Activated naive CD4-positive, alpha-beta T cell treated with anti-CD3 and anti-CD28 coated beads, Interleukin-2, amount 50 U/mL, for 24 hours (primary cell): ENCODE data around the gene STOX1.
"Not testable (repeated sequence)": the region's sequence is repeated elsewhere in the genome, so short reads cannot be mapped to it uniquely, and the experiment has no call there.

Experiments used
- H3K27ac Mint-ChIP-seq: one replicate; pipeline ENCODE4 v1.8.0; 2021; ENCODE audit warnings: mild to moderate bottlenecking, mixed read lengths
- H3K27me3 Mint-ChIP-seq: one replicate; pipeline ENCODE4 v1.8.0; 2021; ENCODE audit warnings: mixed read lengths
- H3K36me3 Mint-ChIP-seq: one replicate; pipeline ENCODE4 v1.8.0; 2021; ENCODE audit warnings: mixed read lengths
- H3K4me1 Mint-ChIP-seq: one replicate; pipeline ENCODE4 v1.8.0; 2021; ENCODE audit warnings: mixed read lengths
- H3K4me3 Mint-ChIP-seq: one replicate; pipeline ENCODE4 v1.8.0; 2021; ENCODE audit warnings: mild to moderate bottlenecking, mixed read lengths
- H3K9me3 Mint-ChIP-seq: one replicate; pipeline ENCODE4 v1.8.0; 2021; ENCODE audit warnings: mixed read lengths

STOX1 gene

GRCh38 chr10:68820359-68820758, 7.0 kb upstream of the STOX1 start:
- H3K4me3 Mint-ChIP-seq, H3K27ac Mint-ChIP-seq, H3K9me3 Mint-ChIP-seq, H3K36me3 Mint-ChIP-seq, H3K4me1 Mint-ChIP-seq, H3K27me3 Mint-ChIP-seq: not testable (repeated sequence)

DNA sequence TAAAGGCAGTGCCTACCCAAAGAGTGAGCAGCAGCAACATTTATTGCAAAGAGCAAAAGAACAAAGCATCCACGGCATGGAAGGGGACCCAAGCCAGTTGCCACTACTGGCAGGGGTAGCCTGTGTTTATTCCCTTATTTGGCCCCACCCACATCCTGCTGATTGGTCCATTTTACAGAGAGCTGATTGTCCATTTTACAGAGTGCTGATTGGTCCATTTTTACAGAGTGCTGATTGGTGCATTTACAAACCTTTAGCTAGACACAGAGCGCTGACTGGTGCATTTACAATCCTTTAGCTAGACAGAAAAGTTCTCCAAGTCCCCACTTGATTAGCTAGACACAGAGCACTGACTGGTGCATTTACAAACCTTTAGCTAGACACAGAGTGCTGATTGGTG, 4.7 kb upstream of the STOX1 start:
- H3K27me3 Mint-ChIP-seq, H3K36me3 Mint-ChIP-seq, H3K4me1 Mint-ChIP-seq, H3K4me3 Mint-ChIP-seq, H3K9me3 Mint-ChIP-seq, H3K27ac Mint-ChIP-seq: not testable (repeated sequence)

GRCh38 chr10:68827592-68827959, 245 bp downstream of the STOX1 start:
- not testable (repeated sequence) for H3K36me3 Mint-ChIP-seq, H3K27me3 Mint-ChIP-seq, H3K9me3 Mint-ChIP-seq, H3K4me3 Mint-ChIP-seq, H3K27ac Mint-ChIP-seq
- H3K4me1 Mint-ChIP-seq = peaks cover 20% of the 10 kb centered on the region

DNA sequence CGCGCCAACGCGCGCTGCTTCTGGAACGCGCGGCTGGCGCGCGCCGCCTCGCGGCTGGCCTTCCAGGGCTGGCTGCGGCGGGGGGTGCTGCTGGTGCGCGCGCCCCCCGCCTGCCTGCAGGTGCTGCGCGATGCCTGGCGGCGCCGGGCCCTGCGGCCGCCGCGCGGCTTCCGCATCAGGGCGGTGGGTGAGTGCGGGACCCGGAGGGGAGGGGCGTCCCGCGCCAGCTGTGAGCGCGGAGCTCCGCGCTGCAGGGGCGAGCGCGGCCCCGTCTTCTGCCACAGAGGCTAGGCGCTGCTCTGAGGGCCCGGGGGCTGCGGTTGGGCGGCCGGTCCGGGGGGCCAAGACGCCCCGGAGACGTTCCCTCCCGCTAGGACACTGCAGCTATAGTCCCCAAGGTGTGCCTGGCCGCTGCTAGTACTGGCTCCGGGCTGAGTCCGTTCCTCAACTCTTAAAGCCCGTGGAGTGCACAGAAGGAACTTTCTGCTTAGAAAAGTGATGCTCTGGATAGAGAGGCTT, 811 bp downstream of the STOX1 start:
- not testable (repeated sequence) for H3K27ac Mint-ChIP-seq, H3K9me3 Mint-ChIP-seq, H3K27me3 Mint-ChIP-seq, H3K36me3 Mint-ChIP-seq
- Mint-ChIP-seq H3K4me3 (peak overlapping the region; percentile 59), H3K4me1 (peaks cover 20% of the 10 kb centered on the region)

GRCh38 chr10:68828833-68829232, 1.5 kb downstream of the STOX1 start:
- Mint-ChIP-seq H3K27ac (no peak overlapping the region), H3K36me3 (no peaks in the 10 kb centered on the region), H3K4me3 (peak overlapping the region; percentile 59), H3K9me3 (no peaks in the 10 kb centered on the region), H3K4me1 (peaks cover 20% of the 10 kb centered on the region), H3K27me3 (no peaks in the 10 kb centered on the region)

DNA sequence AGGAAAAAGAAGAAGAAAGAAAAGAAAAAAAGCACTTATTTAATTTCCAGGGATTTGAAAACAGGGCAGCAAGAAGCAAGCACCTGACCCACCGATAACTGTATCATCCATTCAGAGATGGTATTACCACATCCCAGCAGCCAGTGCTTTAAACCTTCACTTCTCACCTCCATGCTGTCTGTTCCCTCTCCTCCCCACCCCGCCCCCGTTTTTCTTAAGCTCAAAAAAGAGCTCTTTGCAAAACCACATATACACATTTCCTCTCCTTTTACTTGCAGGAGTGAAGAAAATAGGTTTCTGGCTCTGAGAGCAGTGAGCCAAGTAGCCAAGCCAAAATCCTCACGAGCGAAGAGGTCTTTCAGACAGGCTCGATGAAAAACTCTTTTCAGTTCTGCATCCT, 2.2 kb downstream of the STOX1 start:
- no peaks in the 10 kb centered on the region for H3K36me3 Mint-ChIP-seq
- H3K27me3 Mint-ChIP-seq = no peaks in the 10 kb centered on the region
- H3K27ac Mint-ChIP-seq = no peak overlapping the region
- H3K4me1 Mint-ChIP-seq = peaks cover 20% of the 10 kb centered on the region
- H3K9me3 Mint-ChIP-seq = no peaks in the 10 kb centered on the region
- no peak overlapping the region for H3K4me3 Mint-ChIP-seq

DNA sequence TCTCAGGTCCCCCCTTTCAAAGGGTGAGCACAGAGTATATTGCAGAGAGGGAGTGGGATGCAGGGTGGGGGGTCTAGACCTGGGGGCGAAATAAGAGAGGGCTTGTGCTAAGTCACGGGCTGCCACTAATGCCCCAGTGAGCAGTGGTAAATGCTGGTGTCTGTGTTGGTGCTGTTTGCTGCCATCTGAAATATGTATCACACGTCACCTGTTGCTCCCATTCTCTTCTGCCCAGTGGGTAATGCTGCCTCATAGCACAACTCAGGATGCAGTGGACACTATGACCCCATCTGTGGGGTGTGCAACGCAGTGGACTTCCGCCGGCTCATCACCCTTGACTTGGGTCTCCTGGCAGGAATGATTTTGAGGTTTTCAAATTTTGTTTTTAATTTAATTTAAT, 2.6 kb downstream of the STOX1 start:
- no peak overlapping the region for H3K27ac Mint-ChIP-seq
- no peaks in the 10 kb centered on the region for H3K36me3 Mint-ChIP-seq
- H3K27me3 Mint-ChIP-seq = no peaks in the 10 kb centered on the region
- H3K9me3 Mint-ChIP-seq = no peaks in the 10 kb centered on the region
- H3K4me3 Mint-ChIP-seq = peak overlapping the region; percentile 11
- H3K4me1 Mint-ChIP-seq = peaks cover 20% of the 10 kb centered on the region

DNA sequence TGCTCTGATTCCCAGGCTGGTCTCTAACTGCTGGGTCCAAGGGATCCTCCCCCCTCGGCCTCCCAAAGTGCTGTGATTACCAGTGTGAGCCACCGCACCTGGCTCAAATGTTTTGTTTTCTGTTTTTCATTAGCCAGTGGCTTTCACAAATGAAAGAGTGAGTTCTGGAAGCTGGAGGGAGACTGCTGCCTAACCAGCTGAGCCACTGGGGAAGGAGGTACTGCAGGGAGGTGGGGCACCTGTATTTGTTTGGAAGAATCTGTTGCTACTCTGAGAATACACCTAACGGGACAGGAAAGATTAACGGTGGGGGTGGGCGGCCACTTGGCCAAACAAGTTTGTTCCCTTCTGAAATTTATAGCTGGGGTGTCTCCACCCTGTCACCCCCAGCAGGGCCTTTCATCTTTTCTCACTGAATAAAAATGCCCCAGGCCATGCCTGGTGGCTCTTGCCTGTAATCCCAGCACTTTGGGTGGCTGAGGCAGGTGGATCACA, 4.7 kb downstream of the STOX1 start:
- Mint-ChIP-seq H3K4me3 (no peak overlapping the region), H3K4me1 (peaks cover 11% of the 10 kb centered on the region), H3K36me3 (no peaks in the 10 kb centered on the region), H3K27me3 (no peaks in the 10 kb centered on the region), H3K9me3 (no peaks in the 10 kb centered on the region), H3K27ac (peak overlapping the region; percentile 12)

DNA sequence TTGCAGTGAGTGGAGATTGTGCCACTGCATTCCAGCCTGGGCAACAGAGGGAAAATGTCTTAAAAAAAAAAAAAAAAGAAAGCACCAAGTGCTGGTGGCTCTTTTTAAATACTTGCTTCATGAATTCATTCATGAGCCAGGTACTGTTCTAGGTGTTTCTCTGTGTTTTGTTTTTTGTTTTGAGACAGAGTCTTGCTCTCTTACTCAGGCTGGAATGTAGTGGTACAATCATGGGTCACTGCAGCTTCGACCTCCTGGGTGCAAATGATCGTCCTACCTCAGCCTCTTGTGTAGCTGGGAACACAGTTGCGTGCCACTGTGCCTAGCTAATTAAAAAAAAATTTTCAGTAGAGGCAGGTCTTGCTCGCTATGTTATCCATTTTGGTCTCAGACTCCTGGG, 5.3 kb downstream of the STOX1 start:
- peaks cover 11% of the 10 kb centered on the region for H3K4me1 Mint-ChIP-seq
- H3K27me3 Mint-ChIP-seq = no peaks in the 10 kb centered on the region

DNA sequence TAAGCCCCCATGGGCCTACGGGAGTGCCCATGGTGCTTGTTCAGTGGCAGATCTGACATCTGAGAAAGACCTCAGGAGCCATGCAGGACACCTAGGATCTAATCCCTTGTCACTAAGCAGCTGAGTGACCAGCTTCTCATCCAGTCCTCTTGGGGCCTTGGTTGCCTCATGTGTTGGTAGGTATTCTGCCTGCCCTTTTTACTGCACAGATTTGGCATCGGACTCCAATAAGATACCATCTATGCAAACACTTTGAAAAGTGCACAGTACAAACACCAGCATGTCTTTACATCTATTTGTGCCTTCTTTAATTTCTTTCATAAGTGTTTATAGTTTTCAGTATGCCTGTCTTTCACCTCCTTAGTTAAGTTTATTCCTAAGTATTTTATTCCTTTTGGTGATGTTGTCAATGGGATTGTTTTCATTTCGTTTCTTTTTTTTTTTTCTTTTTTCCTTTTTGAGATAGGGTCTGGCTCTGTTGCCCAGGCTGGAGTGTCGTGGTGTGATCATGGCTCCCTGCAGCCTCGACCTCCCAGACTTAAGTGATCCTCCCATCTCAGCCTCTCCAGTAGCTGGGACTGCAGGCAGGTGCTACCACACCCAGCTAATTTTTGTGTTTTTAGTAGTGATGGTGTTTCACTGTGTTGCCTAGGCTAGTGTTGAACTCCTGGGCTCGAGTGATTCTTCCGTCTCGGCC, 10.4 kb downstream of the STOX1 start:
- Mint-ChIP-seq H3K4me3 (no peak overlapping the region), H3K4me1 (no peaks in the 10 kb centered on the region), H3K27me3 (no peaks in the 10 kb centered on the region), H3K27ac (no peak overlapping the region), H3K36me3 (no peaks in the 10 kb centered on the region), H3K9me3 (no peaks in the 10 kb centered on the region)

More for the DNA sequence above, 5.3 kb downstream of the STOX1 start:
- Mint-ChIP-seq H3K4me3 (no peak overlapping the region), H3K36me3 (no peaks in the 10 kb centered on the region), H3K27ac (no peak overlapping the region), H3K9me3 (no peaks in the 10 kb centered on the region)

DNA sequence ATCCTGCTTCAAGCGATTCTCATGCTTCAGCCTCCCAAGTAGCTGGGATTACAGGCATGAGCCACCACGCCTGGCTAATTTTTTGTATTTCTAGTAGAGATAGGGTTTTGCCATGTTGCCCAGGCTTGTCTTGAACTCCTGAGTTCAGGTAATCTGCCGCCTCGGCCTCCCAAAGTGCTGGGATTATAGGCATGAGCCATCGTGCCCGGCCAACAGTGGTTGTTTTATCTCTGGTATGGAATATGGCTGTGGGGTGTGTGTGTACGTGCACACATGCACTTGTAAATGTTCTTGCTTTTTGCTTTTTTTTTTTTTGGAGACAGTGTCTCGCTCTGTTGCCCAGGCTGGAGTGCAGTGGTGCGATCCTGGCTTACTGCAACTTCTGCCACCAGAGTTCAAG, 13.3 kb downstream of the STOX1 start:
- H3K4me3 Mint-ChIP-seq = not testable (repeated sequence)

GRCh38 chr10:68848281-68848680, 20.9 kb downstream of the STOX1 start:
- Mint-ChIP-seq H3K27ac (no peak overlapping the region), H3K4me3 (no peak overlapping the region), H3K36me3 (no peaks in the 10 kb centered on the region), H3K27me3 (no peaks in the 10 kb centered on the region), H3K9me3 (no peaks in the 10 kb centered on the region), H3K4me1 (no peaks in the 10 kb centered on the region)

More for the DNA sequence above, 13.3 kb downstream of the STOX1 start:
- not testable (repeated sequence) for H3K36me3 Mint-ChIP-seq, H3K27ac Mint-ChIP-seq, H3K27me3 Mint-ChIP-seq, H3K9me3 Mint-ChIP-seq, H3K4me1 Mint-ChIP-seq

- Mint-ChIP-seq H3K4me1 (no peaks in the 10 kb centered on the region), H3K9me3 (no peaks in the 10 kb centered on the region), H3K27me3 (no peaks in the 10 kb centered on the region), H3K27ac (no peak overlapping the region), H3K4me3 (no peak overlapping the region), H3K36me3 (no peaks in the 10 kb centered on the region)
These were observed 21.5 kb downstream of the STOX1 start for GRCh38 chr10:68848806-68849205.

DNA sequence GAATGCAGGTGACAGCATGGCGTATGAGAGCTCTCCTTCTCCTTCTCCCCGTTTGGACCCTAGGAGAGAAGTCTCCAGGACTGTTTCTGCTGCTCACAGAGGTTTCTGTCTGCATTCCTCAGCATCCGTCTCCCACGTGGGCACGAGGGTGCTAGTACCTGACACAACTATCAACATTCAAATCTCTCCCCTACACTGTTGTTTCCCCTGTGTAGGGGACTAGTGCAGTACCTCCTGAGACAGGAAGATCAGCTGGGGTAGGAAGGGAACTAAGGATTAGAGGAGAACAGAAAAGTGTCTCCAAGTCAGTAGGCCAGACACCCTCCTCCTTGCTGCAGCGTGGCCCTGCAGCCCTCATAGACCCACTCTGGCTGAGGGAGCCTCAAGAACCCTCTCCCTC, 29.0 kb downstream of the STOX1 start:
- no peaks in the 10 kb centered on the region for H3K4me1 Mint-ChIP-seq
- peaks cover 4% of the 10 kb centered on the region for H3K36me3 Mint-ChIP-seq
- H3K27me3 Mint-ChIP-seq = no peaks in the 10 kb centered on the region

GRCh38 chr10:68857005-68857404, 29.7 kb downstream of the STOX1 start:
- no peak overlapping the region for H3K4me3 Mint-ChIP-seq
- H3K27ac Mint-ChIP-seq = no peak overlapping the region
- H3K9me3 Mint-ChIP-seq = peaks cover 3% of the 10 kb centered on the region
- peaks cover 7% of the 10 kb centered on the region for H3K36me3 Mint-ChIP-seq
- H3K4me1 Mint-ChIP-seq = no peaks in the 10 kb centered on the region
- H3K27me3 Mint-ChIP-seq = no peaks in the 10 kb centered on the region

More for the DNA sequence above, 29.0 kb downstream of the STOX1 start:
- H3K27ac Mint-ChIP-seq = no peak overlapping the region
- no peaks in the 10 kb centered on the region for H3K9me3 Mint-ChIP-seq
- H3K4me3 Mint-ChIP-seq = no peak overlapping the region

- Mint-ChIP-seq H3K27ac (no peak overlapping the region), H3K27me3 (no peaks in the 10 kb centered on the region), H3K36me3 (peaks cover 7% of the 10 kb centered on the region)
These were observed 33.9 kb downstream of the STOX1 start for GRCh38 chr10:68861253-68861652.

GRCh38 chr10:68864611-68865010, 37.3 kb downstream of the STOX1 start:
- H3K4me3 Mint-ChIP-seq = no peak overlapping the region
- no peak overlapping the region for H3K27ac Mint-ChIP-seq
- no peaks in the 10 kb centered on the region for H3K27me3 Mint-ChIP-seq
- H3K36me3 Mint-ChIP-seq = peaks cover 5% of the 10 kb centered on the region
- H3K4me1 Mint-ChIP-seq = no peaks in the 10 kb centered on the region
- peaks cover 10% of the 10 kb centered on the region for H3K9me3 Mint-ChIP-seq

More at GRCh38 chr10:68861253-68861652, 33.9 kb downstream of the STOX1 start:
- H3K4me3 Mint-ChIP-seq = no peak overlapping the region
- peaks cover 5% of the 10 kb centered on the region for H3K9me3 Mint-ChIP-seq
- H3K4me1 Mint-ChIP-seq = no peaks in the 10 kb centered on the region
